Measurements from ENCODE around the gene MRPS18A.

GRCh38 chr6:43657221-43657802 is 30.3 kb downstream of the MRPS18A start:
- no peak for TF ChIP-seq EP300 (IDR thresholded peaks at IDR 0.05)
- no peak for TF ChIP-seq CTCF (IDR thresholded peaks at IDR 0.05)

Data from tibial nerve (tissue), 4 donors.